Measurements from ENCODE around the gene KRT31.
"Not testable (repeated sequence)": the region's sequence is repeated elsewhere in the genome, so short reads cannot be mapped to it uniquely, and the experiment has no call there.

KRT31 gene

GRCh38 chr17:41396996-41397660 lies at the start of gene KRT31:
Gene KRT31 (minus strand): TSS chr17:41397608. CDS start chr17:41397539, 69 bp downstream.
- DNase-seq = no peak

- no peak for DNase-seq
Observed at GRCh38 chr17:41446806-41447205, 49.4 kb upstream of the KRT31 start.

GRCh38 chr17:41444640-41445039 lies 47.2 kb upstream of the KRT31 start:
- DNase-seq = no peak

GRCh38 chr17:41444186-41444585 lies 46.8 kb upstream of the KRT31 start:
- no peak for DNase-seq

GRCh38 chr17:41442739-41443138 lies 45.3 kb upstream of the KRT31 start:
- no peak for DNase-seq

DNA sequence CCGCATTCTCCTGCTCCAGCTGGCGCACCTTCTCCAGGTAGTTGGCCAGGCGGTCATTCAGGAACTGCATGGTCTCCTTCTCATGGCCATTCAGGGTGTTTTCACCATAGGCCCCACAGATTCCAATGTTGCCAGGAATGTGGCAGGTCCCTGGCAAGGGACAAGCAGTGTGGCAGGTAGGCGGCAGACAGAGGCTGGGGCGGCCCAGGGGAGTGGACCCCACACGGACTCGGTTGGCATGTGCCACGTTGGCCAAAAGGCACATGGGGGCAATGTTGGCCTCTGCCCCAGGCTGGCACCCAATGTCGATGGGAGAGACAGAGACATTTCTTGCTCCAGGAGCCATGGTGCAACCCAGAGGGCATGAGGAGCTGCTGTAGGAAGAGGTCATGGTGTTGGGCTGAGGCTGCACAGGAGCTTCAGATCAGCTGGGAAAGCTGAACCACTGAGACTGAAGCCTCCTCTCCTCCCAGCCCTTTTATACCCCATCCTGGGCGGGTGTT lies 43.2 kb upstream of the KRT31 start, which contains the start of gene KRT38:
KRT38 (minus strand) TSS at position 453 of the 503 bp plus-strand sequence; CDS start at position 391, 62 bp downstream.
- no peak for DNase-seq

DNA sequence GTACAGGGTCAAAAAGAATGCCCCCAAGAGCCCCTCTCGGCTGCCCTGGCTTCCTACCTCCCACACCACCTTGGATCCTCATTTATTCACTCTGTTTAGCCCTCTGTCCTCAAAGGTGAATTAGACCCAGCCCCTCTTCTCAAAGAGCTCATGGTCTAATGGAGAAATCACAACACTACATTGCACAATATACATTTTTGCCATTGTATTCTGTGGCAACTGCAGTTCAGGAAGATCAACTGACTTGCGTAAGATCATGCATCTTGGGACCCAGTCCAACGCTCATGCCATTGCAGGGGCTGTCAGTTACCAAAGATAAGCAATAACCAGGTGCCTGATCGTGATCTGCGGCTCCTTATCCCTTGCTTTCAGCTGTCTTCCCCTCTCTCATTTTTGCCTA lies 42.0 kb upstream of the KRT31 start:
- no peak for DNase-seq

DNA sequence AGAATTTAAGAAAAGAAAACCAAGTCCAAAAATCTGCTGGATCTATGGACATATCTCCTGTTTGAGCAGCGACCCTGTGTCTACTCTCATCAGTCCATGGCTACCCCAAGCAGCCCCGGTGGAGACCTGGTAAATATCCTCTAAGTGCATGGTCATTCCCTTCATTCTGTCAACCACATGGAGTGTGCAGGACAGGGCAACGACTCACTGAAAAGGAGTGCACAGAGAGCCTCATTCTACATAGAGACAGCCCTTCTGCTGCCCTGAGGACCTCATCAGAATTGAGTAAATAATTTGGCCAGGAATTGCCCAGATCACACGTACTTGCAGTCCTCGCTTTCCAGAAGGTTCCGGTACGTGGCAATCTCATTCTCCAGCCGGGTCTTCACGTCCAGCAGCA lies 40.4 kb upstream of the KRT31 start:
- DNase-seq = no peak

DNA sequence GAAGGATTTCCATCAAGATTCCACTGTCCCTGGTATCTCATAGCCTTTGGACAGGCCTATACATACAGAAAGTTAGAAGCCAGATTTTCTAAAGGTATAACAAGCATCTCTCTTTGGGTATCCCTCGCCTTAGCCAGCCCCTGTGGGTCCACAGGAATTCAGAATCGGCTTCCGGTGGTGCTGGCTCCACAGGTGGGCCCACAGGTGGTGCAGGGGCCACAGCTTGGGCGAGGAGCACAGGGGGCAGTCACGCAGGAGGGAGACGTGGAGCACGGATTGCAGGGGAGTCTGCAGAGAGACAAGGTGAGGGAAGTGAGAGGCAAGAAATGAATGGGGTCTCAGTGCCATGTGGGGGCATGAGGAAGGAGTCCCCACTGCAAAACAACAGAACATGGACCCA lies 39.8 kb upstream of the KRT31 start:
- DNase-seq = no peak

GRCh38 chr17:41434415-41434814 lies 37.0 kb upstream of the KRT31 start:
- peak; percentile 73 for DNase-seq

- DNase-seq = peak; percentile 92
Observed at GRCh38 chr17:41434005-41434404, 36.6 kb upstream of the KRT31 start.

GRCh38 chr17:41433586-41433985 lies 36.2 kb upstream of the KRT31 start:
- DNase-seq = peak; percentile 92

DNA sequence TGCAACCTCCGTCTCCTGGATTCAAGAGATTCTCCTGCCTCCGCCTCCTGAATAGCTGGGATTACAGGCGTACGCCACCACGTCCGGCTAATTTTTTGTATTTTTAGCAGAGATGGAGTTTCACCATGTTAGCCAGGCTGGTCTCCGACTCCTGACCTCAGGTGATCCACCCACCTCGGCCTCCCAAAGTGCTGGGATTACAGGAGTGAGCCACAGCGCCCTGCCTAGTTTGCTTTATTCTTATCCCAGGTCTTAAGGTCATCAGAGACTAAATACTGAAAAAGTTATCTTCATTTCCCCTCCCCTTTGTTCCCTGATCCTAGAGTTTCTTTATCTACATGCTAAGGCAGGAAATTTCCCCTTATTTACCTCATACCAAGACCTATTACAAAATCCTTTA lies 33.0 kb upstream of the KRT31 start:
- not testable (repeated sequence) for DNase-seq

DNA sequence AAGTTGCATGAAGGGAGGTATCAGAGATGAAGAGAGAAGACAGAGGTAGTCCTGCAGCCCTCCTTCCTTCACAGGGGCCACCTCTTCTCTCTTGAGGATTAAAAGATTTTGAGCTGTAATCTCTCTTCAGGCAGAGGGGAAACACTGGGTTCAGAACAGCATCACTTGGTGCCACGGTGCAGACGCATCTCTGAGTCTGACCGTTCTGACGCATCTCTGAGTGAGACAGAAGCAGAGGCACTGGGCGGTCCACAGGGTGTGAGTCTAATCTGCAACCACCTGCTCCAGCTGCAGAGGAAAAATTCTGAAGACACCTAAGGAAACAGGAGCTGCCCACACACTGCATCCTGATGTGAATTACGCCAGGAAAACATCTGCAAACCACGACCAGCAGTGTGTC lies 32.3 kb upstream of the KRT31 start:
- no peak for DNase-seq

DNA sequence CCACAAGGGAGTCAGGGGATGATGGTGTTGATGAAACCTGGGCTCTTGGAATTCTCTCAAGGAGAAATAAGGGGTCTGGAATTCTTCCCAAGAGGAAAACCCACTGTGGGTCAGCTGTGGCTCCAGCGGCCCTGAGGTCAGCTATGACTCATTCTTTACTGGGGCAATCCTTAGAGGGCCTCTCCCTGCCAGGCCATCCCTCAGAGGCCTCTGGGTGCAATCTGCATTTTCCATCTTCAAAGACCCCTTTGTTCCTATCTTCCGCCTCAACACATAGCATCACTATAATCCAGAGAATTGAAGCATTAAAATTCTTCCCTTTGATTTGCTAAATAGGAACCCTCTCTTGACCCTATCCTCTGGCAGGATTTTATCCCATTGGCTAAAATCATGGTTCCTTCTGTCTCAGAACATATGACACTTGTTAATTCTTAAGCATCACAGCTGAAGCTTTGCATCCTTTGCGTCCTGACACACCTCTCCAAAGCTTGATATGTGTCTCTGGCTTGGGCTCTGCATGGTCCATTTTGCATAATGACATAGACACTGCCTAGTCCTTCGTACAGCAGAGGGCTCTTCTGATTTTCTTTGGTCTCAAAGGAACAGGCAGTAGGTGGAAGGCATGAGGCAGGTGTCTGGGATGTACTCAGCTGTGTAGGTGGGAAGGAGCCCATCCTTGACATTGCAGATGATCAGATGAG lies 31.3 kb upstream of the KRT31 start:
- DNase-seq = no peak

DNA sequence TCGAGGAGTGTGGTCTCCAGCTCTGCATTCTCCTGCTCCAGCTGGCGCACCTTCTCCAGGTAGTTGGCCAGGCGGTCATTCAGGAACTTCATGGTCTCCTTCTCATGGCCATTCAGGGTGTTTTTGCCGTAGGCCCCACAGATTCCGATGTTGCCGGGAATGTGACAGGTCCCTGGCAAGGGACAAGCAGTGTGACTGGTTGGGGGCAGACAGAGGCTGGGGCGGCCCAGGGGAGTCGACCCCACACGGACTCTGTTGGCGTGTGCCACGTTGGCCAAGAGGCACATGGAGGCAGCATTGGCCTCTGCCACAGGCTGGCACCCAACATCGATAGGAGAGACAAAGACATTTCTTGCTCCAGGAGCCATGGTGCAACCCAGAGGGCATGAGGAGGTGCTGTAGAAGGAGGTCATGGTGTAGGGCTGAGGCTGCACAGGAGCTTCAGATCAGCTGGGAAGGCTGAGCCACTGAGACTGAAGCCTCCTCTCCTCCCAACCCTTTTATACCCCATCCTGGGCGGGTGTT lies 26.8 kb upstream of the KRT31 start, which contains the start of gene KRT37:
KRT37 (minus strand) TSS at position 475 of the 525 bp plus-strand sequence; CDS start at position 413, 62 bp downstream.
- no peak for DNase-seq

- not testable (repeated sequence) for DNase-seq
Observed at GRCh38 chr17:41422586-41422985, 25.2 kb upstream of the KRT31 start.

GRCh38 chr17:41421617-41422016 lies 24.2 kb upstream of the KRT31 start:
- no peak for DNase-seq

- no peak for DNase-seq
Observed at GRCh38 chr17:41421116-41421515, 23.7 kb upstream of the KRT31 start.

DNA sequence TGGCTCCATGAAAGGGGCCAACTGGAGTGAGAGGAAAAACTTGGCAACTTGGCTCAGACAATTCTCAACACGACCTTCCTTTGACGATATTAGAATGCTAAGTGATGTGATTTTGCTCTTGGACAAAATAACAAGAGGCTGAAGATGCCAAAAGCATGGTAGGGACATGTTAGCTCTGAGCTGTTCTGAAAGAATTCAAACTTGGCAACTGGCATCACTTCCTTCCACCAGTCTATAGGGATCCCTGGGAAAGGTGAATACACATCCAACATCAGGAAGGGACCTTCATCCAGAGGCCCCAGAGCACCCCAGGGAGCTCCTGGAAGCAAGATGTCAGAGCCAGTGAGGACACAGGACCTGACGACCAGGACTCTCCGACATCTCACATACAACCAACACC lies 22.7 kb upstream of the KRT31 start:
- no peak for DNase-seq

DNA sequence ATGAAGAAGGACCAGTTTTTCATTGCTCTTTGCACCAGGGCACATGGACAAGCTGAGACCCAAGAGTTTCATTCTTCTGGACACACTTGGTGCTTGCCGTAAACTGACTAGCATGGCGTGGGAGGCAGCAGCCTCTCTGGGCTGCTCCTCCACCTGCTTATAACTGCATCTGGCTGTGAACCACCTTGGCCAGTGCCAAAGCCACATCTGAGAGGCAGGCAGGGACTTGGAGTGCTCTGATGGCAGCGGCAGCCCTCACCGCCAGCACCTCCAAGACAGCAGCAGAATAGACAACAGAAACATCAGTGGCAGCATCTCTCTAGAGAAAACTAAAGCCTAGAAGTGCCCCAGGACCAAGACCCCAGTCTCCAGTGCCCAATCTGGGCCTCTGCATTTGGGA lies 22.3 kb upstream of the KRT31 start:
- no peak for DNase-seq

DNA sequence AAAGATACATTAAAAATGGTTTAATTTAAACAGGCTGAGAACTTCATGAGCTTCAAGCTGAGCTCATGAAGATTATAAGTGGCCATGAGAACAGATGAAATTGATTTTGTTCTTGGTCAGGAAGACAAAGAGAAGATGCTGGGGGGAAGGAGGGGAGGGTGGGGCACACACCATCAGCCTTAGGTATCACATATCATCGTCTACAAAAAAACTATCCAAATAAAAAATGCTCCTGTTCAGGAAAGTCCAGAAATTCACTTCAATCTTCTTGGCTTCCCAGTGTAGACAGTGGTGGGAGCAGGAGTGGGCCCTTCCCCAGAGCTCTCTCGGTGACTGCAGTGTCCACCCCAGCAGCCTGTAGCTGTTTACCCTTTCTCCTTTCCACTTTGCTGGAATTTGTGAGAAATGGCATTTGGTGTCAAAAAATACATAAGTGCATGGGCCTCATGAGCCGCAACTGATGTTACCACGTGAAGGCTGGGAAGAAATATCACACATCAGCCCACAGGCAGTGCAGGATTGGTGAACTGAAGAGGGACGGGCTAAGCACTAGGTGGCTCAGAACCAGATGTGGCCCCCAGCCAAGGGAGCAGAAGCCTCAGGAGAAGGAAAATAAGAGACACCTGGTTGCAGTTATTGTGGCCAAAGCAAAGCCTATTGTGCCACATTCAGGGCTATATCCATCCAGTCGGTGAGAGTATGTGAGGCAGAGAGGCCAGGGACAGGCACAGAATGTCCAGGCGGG lies 20.9 kb upstream of the KRT31 start:
- DNase-seq = no peak

GRCh38 chr17:41417576-41418015 lies 20.2 kb upstream of the KRT31 start:
- no peak for DNase-seq

Data from NCI-H2227 treated with DMSO at 0.1 percent for 48 hours (cell line).